Right hindlimb (tissue), 1 donor: ENCODE data around the gene DYDC2.

Source experiments
- DNase-seq: peaks from one replicate; pipeline ENCODE4 v3.0.0-alpha.2; 2018

Gene DYDC2

DNA sequence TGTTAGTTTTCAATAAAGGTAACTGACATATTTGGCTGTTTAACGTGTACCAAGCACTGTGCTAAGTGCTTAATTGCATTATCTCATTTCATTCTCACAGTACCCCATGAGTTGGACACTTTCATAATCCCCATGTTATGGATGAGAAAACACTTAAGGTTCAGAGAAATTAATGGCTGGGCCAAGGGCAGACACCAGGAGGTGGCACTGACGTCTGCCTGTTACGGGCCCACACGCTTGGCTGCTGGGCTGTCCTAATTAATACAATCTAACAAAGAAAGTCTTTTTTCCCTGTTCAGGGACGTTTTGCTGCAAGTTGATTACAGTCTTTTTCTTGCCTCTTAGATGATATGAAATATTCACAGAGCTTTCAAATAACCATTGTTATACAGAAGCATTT lies 16.1 kb downstream of the DYDC2 start:
- DNase-seq: no peak

DNA sequence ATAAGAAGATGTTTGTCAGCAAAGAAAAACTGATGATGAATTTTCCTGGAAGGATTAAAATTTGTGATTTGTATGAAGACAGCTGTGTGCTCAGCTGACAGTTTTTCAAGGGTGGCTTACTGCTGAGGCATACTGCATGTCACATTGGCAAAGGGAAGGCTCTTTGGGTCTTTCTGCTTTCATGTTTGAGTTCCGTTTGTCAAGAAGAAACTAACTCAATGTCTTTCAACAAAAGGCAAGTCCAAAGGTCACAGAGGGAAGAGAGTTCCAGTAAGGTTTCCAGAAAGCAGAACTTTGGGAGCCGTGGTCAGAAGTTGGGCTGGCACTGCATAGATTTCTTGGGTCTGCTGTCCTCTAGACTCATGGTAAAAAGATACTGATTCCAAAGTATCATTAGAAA lies 16.9 kb downstream of the DYDC2 start:
- DNase-seq: no peak

DNA sequence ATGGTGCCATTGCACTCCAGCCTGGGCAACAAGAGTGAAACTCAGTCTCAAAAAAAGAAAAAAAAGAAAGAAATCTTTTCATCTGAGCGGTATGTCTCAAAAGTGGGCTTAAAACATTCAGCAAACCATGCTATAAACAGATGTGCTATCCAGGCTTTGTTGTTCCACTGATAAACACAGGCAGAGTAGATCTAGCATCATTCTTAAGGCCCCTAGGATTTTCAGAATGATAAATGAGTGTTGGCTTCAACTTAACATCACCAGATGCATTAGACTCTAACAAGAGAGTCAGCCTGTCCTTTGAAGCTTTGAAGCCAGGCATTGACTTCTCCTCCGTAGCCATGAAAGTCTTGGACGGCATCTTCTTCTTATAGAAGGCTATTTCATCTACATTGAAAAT lies 23.1 kb downstream of the DYDC2 start:
- DNase-seq: no peak

DNA sequence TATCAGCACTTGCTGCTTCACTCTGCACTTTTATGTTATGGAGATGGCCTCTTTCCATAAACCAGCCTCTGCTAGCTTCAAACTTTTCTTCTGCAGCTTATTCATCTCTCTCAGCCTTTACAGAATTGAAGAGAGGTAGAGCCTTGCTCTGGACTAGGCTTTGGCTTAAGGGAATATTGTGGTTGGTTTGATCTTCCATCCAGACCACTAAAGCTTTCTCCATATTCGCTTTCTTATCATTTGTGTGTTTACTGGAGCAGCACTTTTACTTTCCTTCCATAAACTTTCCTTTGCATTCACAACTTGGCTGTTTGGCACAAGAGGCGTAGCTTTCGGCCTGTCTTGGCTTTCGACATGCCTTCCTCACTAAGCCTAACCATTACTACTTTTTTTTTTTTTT lies 23.6 kb downstream of the DYDC2 start:
- no peak for DNase-seq

DNA sequence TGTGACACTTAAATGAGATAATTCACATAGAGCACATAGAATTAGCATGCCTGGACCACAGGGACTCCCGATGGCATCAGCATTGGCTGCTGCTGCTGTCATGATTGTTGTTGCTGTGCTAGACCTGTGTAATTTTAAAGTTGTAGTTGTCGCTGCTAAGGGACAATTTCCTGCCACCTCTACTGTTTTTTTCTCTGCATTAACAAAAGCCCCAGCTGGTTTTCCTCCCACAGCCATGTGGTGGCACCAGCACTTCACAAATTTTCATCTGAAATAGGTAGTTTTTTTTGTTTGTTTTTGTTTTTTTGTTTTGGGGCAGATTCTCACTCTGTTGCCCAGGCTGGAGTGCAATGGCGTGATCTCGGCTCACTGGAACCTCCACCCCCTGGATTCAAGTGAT lies 26.4 kb downstream of the DYDC2 start:
- peak; percentile 50 for DNase-seq

DNA sequence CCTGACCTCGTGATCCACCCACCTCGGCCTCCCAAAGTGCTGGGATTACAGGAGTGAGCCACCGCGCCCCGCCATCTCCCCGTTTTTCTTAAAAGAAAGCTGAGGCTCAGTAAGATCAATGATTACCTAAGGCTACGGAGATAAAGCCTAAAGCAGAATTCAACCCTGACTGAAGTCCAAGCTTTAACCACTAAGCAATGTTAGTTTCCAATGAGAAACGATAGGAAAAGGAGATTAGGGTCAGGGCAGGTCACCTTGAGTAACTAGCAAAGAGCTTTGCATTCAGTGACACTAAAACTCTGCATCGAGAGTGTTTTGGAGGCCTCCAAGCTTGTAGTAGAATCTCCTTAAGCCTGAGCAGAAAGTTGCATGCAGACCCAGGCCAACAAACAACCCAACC lies 34.2 kb downstream of the DYDC2 start:
- DNase-seq: no peak

DNA sequence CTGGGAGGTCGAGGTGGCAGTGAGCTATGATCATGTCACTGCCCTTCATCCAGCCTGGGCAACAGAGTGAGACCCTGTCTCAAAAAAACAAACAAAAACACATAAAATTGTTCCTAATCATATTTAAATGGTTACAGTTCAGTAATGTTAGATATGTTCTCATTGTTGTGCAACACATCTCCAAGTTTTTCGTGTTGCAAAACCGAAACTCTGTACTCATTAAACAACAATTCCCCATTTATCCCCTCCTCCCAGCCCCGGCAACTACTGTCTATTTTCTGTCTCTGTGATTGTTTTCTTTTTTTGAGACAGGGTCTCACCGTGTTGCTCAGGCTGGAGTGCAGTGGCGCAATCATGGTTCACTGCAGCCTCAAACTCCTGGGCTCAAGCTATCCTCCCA lies 35.7 kb downstream of the DYDC2 start:
- no peak for DNase-seq

DNA sequence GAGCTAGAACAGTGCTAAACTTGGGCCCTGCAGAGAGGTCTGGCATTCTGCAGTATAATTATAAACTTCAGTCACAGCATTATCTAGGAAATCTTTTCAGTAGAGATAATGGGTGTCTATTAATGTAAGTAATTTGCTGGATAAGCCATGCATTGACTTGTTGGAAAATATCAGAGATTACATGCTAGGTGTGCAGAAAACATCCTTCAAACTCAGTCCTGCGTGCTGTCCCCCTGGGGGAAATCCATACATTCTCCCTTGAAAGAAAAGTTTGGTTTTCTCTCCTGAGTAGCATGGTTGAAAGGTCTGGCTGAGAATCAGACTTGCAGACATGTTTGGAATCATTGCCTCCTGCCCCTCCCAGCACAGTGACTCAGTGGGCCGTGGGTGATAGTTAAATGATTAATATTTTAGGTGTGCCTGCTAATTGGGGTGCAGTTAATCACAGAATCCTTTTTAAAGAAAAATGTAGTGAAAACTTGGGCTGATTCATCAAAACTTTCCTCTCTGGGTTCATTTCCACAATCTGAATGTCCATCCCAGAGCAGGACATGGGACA lies 37.9 kb downstream of the DYDC2 start:
- DNase-seq: no peak

DNA sequence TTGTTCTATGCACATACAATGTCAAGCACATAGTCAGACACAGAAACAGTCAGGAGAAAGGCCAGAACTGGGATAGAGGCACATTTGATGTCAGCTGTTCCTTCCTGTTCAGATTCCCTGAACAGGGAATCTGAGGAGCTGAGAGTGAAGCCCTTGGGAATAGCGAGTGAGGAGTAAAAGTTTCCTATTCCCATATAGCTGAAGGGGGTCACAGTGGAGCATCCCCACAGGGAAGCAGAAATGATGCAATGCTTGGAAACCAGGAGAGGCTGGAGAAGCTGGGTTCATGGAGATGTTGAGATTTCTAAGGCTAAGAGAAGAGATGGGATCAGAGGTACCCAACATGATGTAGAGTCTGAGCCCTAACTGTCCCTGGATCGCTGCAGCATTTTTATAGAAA lies 40.4 kb downstream of the DYDC2 start:
- DNase-seq: no peak

DNA sequence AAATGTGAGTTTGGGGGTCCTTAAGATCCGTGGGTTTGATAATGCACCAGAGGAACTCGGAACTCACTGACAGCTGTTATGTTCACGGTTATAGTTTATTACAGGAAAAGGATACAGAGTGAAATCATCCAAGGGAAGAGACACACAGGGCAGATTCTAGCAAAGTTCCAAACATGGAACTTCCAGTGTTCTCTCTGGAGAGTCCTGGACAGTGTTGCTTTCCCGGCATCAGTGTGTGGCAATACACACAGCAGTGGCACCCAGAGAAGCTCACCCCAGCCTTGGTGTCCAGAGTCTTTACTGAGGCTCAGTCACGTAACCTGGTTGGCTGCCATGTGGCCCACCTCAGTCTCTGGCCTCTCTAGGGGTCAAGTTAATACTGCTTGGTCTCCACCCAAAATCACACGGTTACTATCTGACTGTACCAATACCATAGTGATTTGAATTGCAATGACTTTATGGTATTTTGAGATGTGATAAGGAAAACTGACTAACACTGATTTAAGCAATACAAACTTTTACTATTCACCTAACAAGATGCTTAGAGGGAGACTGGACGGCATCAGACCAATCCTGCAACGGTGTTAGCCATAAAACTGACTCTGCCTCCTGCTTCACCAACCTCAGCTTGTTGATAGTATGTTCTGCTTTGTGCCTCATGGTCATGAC lies 43.7 kb downstream of the DYDC2 start:
- DNase-seq: no peak

DNA sequence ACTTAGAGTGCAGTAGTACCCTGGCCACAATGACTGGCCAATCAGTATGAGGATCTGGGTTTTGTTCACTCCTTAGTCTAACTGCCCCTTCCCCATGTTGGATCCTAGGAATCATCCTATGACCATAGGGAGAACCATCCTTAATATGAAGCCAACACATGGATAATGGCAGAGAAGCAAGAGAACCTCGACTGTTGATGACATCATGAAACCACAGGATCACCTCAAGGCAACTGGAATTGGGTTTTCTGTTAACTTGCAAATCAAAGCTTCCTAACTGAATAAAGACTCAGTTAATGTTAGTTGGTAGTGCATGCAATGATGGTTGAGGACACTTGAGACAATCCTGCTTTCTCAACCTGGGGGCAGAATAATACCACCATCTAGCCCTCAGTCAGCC lies 48.5 kb downstream of the DYDC2 start:
- no peak for DNase-seq

DNA sequence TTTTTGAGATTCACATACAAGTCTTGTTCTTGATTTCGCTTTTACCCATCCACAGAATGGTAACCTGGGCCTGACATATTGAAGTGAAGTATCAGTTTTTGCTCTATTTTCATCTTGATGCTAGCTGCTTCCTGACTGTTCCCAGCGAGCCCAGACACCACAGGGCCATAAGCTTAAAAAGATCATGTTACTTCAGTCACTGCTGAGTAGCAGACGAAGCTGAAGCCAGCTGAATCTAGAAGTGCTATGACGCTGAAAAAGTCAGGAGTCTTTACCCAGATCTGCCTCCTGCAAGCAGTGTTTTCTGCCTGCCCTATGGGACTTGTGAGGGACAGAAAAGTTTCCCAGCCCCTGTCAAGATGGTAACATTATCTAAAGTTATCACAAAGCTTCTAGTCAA lies 49.0 kb downstream of the DYDC2 start:
- peak; percentile 38 for DNase-seq

DNA sequence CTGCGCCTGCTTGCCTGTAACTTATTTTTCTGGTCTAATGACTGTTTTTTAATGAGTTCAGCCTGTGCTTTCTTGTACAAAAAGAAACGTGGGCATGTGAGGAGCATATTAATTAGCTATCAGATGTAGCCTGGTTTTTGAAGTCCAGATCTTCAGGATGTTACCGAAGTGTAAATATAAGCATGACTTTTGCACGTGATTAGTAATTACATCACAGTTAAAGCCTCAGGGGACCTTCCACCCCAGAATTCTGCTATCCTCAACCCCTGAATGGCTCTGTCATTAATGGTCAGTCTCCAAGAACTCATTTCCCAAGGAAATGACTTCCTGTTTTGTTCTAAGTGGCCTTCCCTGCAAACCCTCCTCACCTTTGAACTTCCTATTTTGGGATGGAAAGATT lies 49.6 kb downstream of the DYDC2 start:
- no peak for DNase-seq

DNA sequence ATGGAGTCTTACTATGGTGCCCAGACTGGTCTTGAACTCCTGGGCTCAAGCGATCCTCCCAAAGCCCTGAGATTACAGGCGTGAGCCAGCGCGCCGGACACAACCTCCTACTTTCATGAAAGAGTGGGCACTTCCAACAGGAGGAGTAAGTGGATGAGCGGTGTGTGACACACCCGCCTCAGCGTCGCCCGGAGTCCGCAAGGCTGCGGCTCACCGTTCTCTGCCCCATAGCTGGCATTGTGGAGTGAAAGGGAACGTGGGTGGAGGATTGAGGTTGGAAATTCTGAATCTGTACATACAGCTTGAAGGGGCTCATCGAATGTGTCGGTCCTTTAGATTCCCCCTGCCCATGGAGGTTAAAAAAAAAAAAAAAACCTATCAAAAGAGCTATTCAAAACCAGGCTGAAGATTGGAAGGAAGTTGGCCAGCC lies 51.2 kb downstream of the DYDC2 start:
- DNase-seq: no peak

DNA sequence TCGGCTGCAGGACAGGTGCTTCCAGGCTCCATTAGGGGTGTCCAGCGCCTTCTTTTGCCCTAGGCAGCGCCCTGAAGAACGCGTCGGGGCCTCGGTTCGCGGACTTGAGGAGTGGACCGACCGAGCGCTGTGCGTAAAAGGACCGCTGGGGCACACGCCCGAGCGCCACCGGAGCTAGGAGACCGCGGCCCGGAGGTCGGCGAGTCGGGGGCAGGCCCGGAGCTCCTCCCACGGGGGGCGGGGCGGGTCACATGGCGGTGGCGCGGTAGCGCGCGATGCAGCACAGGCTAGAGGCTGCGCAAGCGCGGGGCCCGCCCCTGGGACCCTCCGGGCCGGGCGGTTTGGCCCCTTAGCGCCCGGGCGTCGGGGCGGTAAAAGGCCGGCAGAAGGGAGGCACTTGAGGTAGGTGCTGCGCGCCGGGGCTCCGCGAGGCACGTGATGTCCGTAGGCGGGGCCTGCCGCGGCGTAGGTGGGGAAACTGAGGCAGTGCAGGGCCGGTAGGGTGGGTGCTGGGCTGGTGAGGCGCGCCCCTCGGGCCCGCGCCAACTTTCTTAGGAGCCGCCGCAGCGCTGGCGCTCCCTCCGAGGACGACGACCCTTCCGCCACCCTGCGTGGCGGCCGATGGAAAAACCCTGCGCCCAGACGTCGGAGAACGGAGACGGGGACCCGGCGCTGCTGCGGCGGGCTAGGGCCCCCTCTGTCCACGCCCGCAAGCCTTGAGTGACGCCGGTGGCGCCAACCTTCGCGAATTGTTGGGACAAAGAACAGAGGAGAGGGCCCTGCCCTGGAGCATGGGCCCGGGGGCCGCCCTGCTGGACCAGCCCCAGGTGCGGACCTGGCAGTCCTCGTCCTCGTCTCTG lies 51.9 kb downstream of the DYDC2 start, which contains the start of gene PRXL2A:
Gene PRXL2A, plus strand, starts transcription at position 310 of the 860 bp plus-strand sequence. CDS start 11,917 bp downstream, outside the sequence.
- DNase-seq: peak; percentile 89

DNA sequence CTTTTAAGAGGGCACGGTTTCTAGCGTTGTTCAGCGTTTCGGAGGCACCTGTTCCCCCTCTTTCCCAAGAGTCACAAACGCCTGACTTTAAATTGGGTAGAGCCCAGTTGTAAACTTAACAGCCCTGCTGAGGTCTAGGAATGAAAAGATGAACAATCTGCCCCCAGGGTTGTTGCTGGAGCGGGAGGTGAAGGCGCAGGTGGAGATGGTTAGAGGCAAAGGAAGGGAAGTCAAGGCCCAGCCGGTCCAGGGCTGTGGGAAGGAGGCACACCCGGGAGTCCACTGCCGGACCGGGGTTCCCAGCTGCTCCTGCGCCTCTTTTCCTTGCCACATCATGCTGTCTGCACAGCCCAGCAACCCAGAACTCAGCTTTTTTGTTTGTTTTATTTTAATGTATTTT lies 52.5 kb downstream of the DYDC2 start:
- DNase-seq: no peak

DNA sequence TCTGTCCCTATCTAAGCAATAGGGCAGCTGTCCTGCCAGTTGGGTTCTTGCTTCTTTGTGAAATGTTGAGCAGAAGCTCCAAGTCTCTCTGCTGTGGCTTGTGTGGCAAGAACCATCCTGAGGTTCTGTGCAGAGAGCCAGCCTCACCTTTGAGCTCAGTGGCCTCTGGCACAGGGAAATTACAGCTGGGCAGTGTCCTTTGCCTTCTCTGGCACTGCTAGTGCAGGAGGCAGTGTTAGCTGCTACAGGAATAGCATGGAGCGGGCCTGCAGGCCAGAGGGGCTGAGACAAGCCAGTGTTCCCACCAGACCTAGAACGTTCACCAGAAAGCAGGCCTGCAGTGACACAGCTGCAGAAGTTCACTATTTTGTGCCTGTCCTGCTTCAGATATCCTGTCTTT lies 53.5 kb downstream of the DYDC2 start:
- DNase-seq: no peak

DNA sequence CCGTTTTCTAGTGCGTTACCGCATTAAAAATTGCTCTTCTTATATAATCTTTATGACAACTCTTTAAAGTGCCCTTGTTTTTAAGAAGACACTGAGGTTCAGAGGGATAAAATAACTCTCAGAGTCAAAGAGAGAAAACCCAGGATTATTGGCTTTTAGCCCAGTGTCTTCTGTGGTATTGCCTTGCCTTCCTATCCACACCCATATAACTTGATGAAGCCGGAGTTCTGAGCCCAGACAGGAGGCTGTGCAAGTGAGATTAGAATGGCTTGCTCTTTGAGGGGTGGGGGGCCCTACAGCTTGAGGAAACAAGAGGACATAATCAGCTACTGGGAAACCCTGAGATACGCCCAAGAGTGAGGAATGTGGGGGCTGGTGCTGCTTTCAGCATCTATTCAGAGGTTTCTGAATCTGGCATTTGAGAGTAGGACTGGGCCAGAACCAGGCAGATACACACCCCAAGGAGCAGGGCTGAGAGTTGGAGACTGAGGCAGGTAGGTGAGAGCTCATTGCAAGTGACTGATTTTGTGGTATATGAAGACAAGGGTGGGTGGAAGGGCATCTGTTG lies 54.1 kb downstream of the DYDC2 start:
- no peak for DNase-seq

DNA sequence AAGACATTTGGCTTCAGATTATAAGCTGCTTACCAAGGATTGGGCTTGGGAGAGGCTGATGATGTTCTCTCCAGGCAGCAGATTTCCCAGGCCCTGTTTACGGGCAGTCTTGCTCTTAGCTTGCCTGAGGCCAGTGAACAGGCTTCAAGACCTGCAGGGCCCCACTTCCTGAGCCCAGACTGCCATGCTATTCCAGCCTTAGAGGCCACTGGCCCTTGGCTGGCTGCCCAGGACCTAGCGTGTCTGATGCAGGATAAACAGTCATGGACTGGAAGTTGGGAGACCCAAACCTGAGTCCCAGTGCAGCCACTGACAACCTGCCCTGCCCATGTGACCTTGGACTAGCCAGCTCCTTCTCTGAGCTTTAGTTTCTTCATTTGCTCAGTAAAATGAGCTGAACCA lies 54.7 kb downstream of the DYDC2 start:
- peak; percentile 38 for DNase-seq

DNA sequence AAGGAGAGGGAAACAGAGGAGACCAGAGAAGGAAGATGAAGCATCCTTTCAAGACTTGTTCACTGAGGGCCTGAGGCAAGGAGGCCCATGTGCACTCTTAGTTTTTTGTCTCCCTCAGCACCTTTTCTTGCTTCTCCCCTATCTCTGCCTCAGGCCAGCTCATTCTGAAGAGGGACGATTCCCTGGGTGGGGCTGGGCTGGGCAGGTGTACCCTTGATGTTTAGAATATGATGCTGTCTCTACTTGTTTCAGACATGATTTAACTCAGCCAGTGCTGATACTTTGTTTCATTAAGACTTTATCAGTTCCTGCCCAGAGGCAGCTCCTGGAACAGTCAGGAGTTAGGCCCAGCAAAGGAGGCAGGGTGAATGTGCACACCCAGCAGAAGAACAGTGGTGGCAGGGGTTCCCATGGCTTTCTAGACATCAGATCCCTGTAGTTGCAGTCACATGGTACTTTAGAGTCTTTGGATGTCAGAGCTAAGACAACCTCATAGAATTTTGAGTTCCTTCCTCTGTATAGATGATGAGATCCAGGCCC lies 55.2 kb downstream of the DYDC2 start:
- DNase-seq: no peak

DNA sequence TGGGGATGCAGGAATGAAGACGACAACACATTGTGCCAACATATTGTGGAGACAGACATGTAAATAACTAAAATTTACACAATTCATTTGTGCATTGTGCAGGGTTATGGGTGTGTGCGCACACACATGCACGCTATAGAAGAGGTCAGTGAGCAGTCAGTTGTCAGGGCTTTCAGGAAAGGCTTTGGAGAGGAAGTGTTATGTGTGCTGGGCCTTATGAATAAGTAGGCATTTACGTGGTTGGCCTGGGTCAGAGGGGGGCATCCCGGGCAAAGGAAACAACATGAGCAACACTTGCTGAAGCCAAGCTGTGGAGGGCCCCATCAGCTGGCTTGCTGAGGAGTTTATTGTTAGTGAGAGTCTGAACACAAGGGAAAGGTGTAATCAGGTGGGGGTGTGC lies 55.9 kb downstream of the DYDC2 start:
- no peak for DNase-seq

DNA sequence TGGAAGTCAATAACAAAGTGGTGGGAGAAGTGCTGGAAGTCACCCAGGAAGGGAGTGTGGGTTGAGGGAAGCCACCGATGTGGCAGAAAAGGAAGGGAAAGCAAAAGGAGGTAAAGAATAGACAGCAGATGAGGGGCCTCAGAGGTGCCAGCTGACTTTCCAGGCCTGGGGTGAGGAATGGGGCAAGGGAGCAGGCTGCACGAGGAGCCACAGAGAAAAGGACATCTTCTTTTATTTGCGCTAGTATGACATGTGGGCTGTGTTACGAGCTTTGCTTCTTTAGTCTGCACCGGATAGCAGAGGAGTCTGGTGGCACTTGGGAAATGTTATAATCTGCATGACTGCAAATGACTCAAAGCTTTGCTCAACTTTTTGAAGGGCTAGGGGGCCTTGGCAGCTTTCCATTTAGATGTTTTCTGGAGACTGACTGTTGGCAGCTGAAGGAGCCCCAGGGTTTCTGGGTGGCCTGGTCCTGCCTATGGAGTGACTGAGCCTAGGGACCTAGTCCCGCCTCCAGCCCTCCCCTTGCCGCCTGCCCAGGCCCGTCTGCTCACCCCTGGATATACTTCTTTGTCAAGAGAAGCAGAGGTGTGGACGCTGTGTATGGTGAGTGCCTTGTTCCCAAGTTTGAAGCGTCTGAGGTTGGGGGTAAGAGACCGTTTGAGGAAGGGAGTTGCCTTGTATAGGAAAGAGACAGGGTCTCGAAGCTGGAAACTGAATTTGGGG lies 56.9 kb downstream of the DYDC2 start:
- DNase-seq: peak; percentile 44
